Endodermal cell (in vitro differentiated cells): ENCODE results near the gene TEX54. TPM values are rescaled to one million over a fixed set of nuclear protein-coding genes. Genes with fewer than 3 reads are reported as not detected.
"Not testable (repeated sequence)": the region's sequence is repeated elsewhere in the genome, so short reads cannot be mapped to it uniquely, and the experiment has no call there.

Experiments
- DNase-seq: peaks from one replicate; pipeline ENCODE4 v3.0.0-alpha.2; 2017
- H3K27ac ChIP-seq: 2 replicates; pipeline ENCODE4 v1.5.1; 2013; ENCODE audit warnings: mild to moderate bottlenecking, low read depth, low read length, moderate library complexity
- H3K27me3 ChIP-seq: 2 replicates; pipeline ENCODE4 v1.6.1; 2013; ENCODE audit warnings: mild to moderate bottlenecking, low read length, moderate library complexity; ENCODE audit not compliant: insufficient read depth, control insufficient read depth, poor library complexity, severe bottlenecking
- H3K36me3 ChIP-seq: 2 replicates; pipeline ENCODE4 v1.7.0; 2013; ENCODE audit warnings: mild to moderate bottlenecking, low read length, moderate library complexity; ENCODE audit not compliant: control insufficient read depth, insufficient read depth
- H3K4me1 ChIP-seq: one replicate; pipeline ENCODE4 v1.7.0; 2013; ENCODE audit warnings: low read length; ENCODE audit not compliant: control insufficient read depth, insufficient read depth
- H3K4me3 ChIP-seq: 2 replicates; pipeline ENCODE4 v1.5.1; 2013; ENCODE audit warnings: mild to moderate bottlenecking, low read length, moderate library complexity
- H3K9ac ChIP-seq: 2 replicates; pipeline ENCODE4 v1.6.1; 2013; ENCODE audit warnings: mild to moderate bottlenecking, low read length, moderate library complexity; ENCODE audit not compliant: poor library complexity, severe bottlenecking; ENCODE audit errors: extremely low read depth
- H3K9me3 ChIP-seq: 2 replicates; pipeline ENCODE4 v1.6.1; 2013; ENCODE audit warnings: mild to moderate bottlenecking, low read length, moderate library complexity; ENCODE audit not compliant: control insufficient read depth
- H3K27ac Mint-ChIP-seq: 2 replicates; pipeline ENCODE4 v1.8.0; 2020; ENCODE audit warnings: mixed read lengths
- H3K27me3 Mint-ChIP-seq: 2 replicates; pipeline ENCODE4 v1.8.0; 2021; ENCODE audit warnings: mild to moderate bottlenecking, mixed read lengths; ENCODE audit not compliant: insufficient read depth
- H3K36me3 Mint-ChIP-seq: 2 replicates; pipeline ENCODE4 v1.8.0; 2020; ENCODE audit warnings: low read depth, mixed read lengths
- H3K4me1 Mint-ChIP-seq: 2 replicates; pipeline ENCODE4 v1.8.0; 2020; ENCODE audit warnings: mixed read lengths
- H3K4me3 Mint-ChIP-seq: 2 replicates; pipeline ENCODE4 v1.8.0; 2020; ENCODE audit warnings: mild to moderate bottlenecking, moderate library complexity, mixed read lengths
- H3K9me3 Mint-ChIP-seq: 2 replicates; pipeline ENCODE4 v1.8.0; 2020; ENCODE audit warnings: mild to moderate bottlenecking, mixed read lengths
- CTCF ChIP-seq: fragments of 200-600 bp; sonication (generic); conservative IDR thresholded peaks from 2 replicates; pipeline ENCODE4 v1.5.0; 2021; ENCODE audit warnings: antibody characterized with exemption, mild to moderate bottlenecking
- WGBS, 2 experiments: methylation state at CpG; one replicate each; pipeline versions ENCODE4 v1.1.5 to v1.1.7; 2013; ENCODE audit warnings: missing lambda C conversion rate in 2 of 2, mixed read lengths in 1 of 2; ENCODE audit not compliant: insufficient coverage in 1 of 2, insufficient read length in 1 of 2; 5-methylcytosine and 5-hydroxymethylcytosine counted together
- total RNA-seq, 2 donors: library from RNA; stranded (reverse); fragmentation: NEBNext Ultra II Directional in 1 of 2; extraction: Animal tissue kit (Norgen Biotek cat#: 25700) in 1 of 2; gene quantifications; 2 replicates in 1 of 2; 3 replicates in 1 of 2; pipeline ENCODE4 v1.2.1, GENCODE V29; 2021

TEX54 gene
- total RNA-seq, 2 donors from 2014 or later = not detected

- Mint-ChIP-seq H3K4me1 (peaks cover 15% of the 10 kb centered on the region), H3K36me3 (peaks cover 49% of the 10 kb centered on the region), H3K27ac (peak overlapping the region; percentile 39), H3K27me3 (no peaks in the 10 kb centered on the region), H3K9me3 (no peaks in the 10 kb centered on the region), H3K4me3 (no peak overlapping the region)
- Histone ChIP-seq H3K36me3 (peaks cover 62% of the 10 kb centered on the region), H3K4me3 (no peak overlapping the region), H3K27me3 (no peaks in the 10 kb centered on the region), H3K4me1 (peaks cover 8% of the 10 kb centered on the region), H3K27ac (no peak overlapping the region), H3K9me3 (no peaks in the 10 kb centered on the region), H3K9ac (no peak overlapping the region)
- DNase-seq = no peak
- no peak for TF ChIP-seq CTCF
- 94 to 95% methylated on average over 7 of the region's 7 CpGs for WGBS, 2 experiments
Observed at GRCh38 chr11:62874851-62875250, 42.2 kb upstream of the TEX54 start.

- Histone ChIP-seq H3K9me3 (no peaks in the 10 kb centered on the region), H3K9ac (no peak overlapping the region), H3K27me3 (no peaks in the 10 kb centered on the region), H3K4me1 (peaks cover 9% of the 10 kb centered on the region), H3K4me3 (no peak overlapping the region), H3K36me3 (peaks cover 33% of the 10 kb centered on the region), H3K27ac (no peak overlapping the region)
- no peak for DNase-seq
- WGBS, 2 experiments = 94 to 97% methylated on average over 5 to 6 of the region's 6 CpGs
- H3K9me3 Mint-ChIP-seq = no peaks in the 10 kb centered on the region
- H3K36me3 Mint-ChIP-seq = peaks cover 27% of the 10 kb centered on the region
- H3K27me3 Mint-ChIP-seq = no peaks in the 10 kb centered on the region
- H3K27ac Mint-ChIP-seq = peak overlapping the region; percentile 15
- H3K4me1 Mint-ChIP-seq = peaks cover 22% of the 10 kb centered on the region
- no peak for TF ChIP-seq CTCF
- H3K4me3 Mint-ChIP-seq = no peak overlapping the region
Observed at GRCh38 chr11:62865635-62866034, 33.0 kb upstream of the TEX54 start.

- H3K4me3 Mint-ChIP-seq = no peak overlapping the region
Observed at GRCh38 chr11:62863687-62864335, 31.2 kb upstream of the TEX54 start.

GRCh38 chr11:62861564-62862192 is 29.0 kb upstream of the TEX54 start:
- DNase-seq = peak; percentile 59
- not testable (repeated sequence) for H3K27me3 ChIP-seq, H3K9me3 Mint-ChIP-seq, H3K27ac ChIP-seq, H3K9ac ChIP-seq, H3K4me3 Mint-ChIP-seq, H3K4me1 ChIP-seq, H3K27me3 Mint-ChIP-seq, H3K4me3 ChIP-seq, H3K9me3 ChIP-seq
- Mint-ChIP-seq H3K27ac (peak overlapping the region; percentile 88), H3K36me3 (peaks cover 22% of the 10 kb centered on the region), H3K4me1 (peaks cover 47% of the 10 kb centered on the region)
- peaks cover 21% of the 10 kb centered on the region for H3K36me3 ChIP-seq
- 88 to 90% methylated on average over 14 to 16 of the region's 16 CpGs for WGBS, 2 experiments

More at GRCh38 chr11:62863687-62864335, 31.2 kb upstream of the TEX54 start:
- Mint-ChIP-seq H3K4me1 (peaks cover 35% of the 10 kb centered on the region), H3K9me3 (no peaks in the 10 kb centered on the region), H3K27me3 (no peaks in the 10 kb centered on the region), H3K36me3 (peaks cover 29% of the 10 kb centered on the region), H3K27ac (peak overlapping the region; percentile 87)
- Histone ChIP-seq H3K9ac (no peak overlapping the region), H3K4me3 (peak overlapping the region; percentile 1), H3K9me3 (no peaks in the 10 kb centered on the region), H3K27me3 (no peaks in the 10 kb centered on the region), H3K27ac (no peak overlapping the region), H3K36me3 (peaks cover 26% of the 10 kb centered on the region), H3K4me1 (peaks cover 9% of the 10 kb centered on the region)
- no peak for DNase-seq
- TF ChIP-seq CTCF = no peak
- 73 to 93% methylated on average over 2 to 3 of the region's 4 CpGs for WGBS, 2 experiments
